Measurements from ENCODE around the gene IL21.
"Not testable (repeated sequence)": the region's sequence is repeated elsewhere in the genome, so short reads cannot be mapped to it uniquely, and the experiment has no call there.

IL21 gene

DNA sequence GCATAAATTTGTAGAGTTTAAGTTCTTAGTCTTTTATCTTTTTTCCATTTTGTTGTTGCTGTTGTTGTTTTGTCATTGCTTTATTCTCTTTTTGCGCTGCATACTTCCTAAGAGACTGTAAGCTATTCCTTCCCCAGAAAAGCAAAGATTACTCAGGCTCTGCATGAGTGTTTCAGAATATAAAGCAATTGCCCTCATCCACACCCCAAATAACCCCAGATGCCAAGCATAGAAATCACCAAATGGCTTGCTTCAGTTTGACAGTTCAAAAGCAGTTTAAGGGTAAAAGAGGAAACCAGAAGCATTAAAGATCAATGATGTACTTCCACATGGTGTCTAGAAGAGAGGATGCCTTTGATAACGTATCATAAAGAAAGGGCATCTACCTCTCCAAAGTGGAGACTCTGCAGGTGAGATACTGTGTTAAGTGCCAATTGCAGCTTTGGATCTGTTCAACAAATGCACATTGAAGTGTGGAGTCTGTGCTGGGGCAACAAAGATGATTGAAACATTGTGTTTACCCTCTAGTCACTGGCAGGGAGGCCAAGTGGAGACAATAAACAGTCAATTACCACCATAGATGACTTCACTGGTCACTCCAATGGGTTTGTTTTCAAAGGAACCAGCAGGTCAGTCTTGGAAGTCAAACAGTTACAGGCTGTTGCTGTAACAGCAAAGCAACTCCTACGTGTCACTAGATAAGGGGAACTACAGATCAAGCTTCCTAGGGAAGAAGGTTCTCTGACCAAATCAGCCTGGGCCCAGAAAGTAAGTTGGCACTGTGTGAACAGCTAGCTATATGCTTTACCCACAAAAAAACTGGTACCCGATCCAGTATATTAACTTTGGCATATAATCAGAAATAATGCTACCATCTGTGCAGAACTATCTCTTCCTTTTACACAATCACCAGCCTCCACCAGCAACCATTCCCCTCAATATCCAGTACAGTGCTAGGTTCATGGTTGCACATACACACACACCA is 40.6 kb upstream of the IL21 start:
- H3K27me3 ChIP-seq = no peaks in the 10 kb centered on the region
- H4K20me1 ChIP-seq = no peaks in the 10 kb centered on the region
- no peak overlapping the region for H3K27ac ChIP-seq
- no peaks in the 10 kb centered on the region for H3K4me1 ChIP-seq
- no peak for TF ChIP-seq Cebpa-rat (IDR thresholded peaks at IDR 0.05)
- no peak overlapping the region for H3K9ac ChIP-seq
- no peaks in the 10 kb centered on the region for H3K36me3 ChIP-seq
- H3K4me3 ChIP-seq = no peak overlapping the region
- H3K4me2 ChIP-seq = no peak overlapping the region
- peaks cover 7% of the 10 kb centered on the region for H3K9me3 ChIP-seq

DNA sequence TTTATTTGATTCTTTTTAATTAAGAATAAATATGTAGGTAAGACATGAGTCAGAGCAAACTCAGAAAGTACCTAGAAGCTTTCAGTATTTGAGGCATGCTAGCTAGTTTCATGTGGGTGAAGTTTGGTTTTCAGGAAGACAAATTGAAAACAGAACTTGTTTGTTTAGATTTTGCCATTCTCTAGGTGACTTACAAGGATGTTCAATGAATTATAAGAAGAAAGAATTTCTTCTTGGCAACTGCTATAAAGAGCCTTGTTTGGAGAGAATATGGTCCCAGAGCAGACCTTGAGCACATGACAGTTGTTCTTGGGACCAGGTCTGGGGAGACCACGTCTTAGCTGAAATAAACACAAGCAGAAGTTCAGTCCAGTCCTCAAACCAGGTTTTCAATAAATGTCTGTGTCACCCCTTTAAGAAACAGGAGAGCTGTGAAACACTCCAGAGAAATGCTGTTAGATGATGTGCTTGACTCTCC is 38.0 kb upstream of the IL21 start:
- Histone ChIP-seq H3K4me3 (no peak overlapping the region), H3K36me3 (no peaks in the 10 kb centered on the region), H3K4me1 (no peaks in the 10 kb centered on the region), H4K20me1 (no peaks in the 10 kb centered on the region), H3K27me3 (no peaks in the 10 kb centered on the region), H3K27ac (no peak overlapping the region), H3K9me3 (peaks cover 7% of the 10 kb centered on the region), H3K9ac (no peak overlapping the region), H3K4me2 (no peak overlapping the region)
- no peak for TF ChIP-seq Cebpa-rat (IDR thresholded peaks at IDR 0.05)

DNA sequence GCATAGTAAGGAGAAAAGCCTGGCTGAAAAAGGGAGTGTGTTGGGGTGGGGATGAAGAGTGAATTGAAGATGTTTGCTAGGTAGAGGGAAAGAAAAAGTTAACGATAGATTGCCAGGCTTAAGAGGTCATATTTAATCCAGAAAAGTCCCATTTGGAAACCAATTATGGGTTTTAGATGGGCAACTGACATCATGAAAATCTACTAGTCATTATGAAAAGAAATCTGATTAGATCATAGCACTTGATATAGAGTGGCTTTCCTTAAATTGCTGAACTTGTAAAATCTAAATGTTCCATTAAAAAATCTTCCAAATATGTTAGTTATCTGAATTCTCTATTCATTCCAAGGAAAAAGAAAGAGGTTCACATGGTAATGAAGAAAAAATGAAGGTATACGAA is 37.5 kb upstream of the IL21 start:
- no peak overlapping the region for H3K4me2 ChIP-seq
- H3K36me3 ChIP-seq = no peaks in the 10 kb centered on the region
- H3K27ac ChIP-seq = no peak overlapping the region
- no peak for TF ChIP-seq Cebpa-rat (IDR thresholded peaks at IDR 0.05)
- no peak overlapping the region for H3K9ac ChIP-seq
- no peaks in the 10 kb centered on the region for H4K20me1 ChIP-seq
- no peak overlapping the region for H3K4me3 ChIP-seq
- no peaks in the 10 kb centered on the region for H3K4me1 ChIP-seq
- no peaks in the 10 kb centered on the region for H3K27me3 ChIP-seq
- H3K9me3 ChIP-seq = peaks cover 7% of the 10 kb centered on the region

DNA sequence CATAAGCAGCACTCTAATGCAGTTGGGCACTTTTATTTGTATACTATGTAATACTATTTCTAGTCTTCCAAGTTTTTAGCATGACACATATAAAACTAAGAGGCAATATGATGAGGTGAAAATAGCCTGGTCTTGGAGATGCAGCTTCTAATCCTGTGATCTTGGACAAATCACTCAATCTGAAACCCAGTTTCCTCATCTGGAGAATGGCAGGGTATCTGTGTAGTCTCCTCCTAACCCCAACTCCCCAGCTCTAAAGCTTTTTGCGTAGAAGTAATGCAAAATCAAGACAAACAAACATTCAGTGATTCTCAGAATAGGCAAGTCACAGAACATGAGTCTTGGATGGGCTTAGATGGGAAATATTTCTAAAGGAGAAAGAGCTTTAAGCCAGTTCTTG is 36.7 kb upstream of the IL21 start:
- H3K27me3 ChIP-seq = no peaks in the 10 kb centered on the region
- no peak overlapping the region for H3K9ac ChIP-seq
- TF ChIP-seq Cebpa-rat (IDR thresholded peaks at IDR 0.05) = no peak
- no peak overlapping the region for H3K4me2 ChIP-seq
- H3K9me3 ChIP-seq = peaks cover 7% of the 10 kb centered on the region
- no peak overlapping the region for H3K4me3 ChIP-seq
- no peaks in the 10 kb centered on the region for H4K20me1 ChIP-seq
- no peaks in the 10 kb centered on the region for H3K4me1 ChIP-seq
- no peaks in the 10 kb centered on the region for H3K36me3 ChIP-seq
- no peak overlapping the region for H3K27ac ChIP-seq

DNA sequence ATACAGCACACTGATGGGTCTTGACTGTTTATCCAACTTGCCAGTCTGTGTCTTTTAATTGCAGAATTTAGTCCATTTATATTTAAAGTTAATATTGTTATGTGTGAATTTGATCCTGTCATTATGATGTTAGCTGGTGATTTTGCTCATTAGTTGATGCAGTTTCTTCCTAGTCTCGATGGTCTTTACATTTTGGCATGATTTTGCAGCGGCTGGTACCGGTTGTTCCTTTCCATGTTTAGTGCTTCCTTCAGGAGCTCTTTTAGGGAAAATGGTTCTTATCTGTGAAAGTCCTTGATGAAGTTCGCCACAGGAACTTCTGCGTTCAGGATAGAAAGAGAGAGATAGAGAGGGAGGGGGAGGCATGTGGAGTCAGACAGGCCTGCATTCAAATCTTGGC is 35.7 kb upstream of the IL21 start:
- not testable (repeated sequence) for H3K36me3 ChIP-seq, H3K27ac ChIP-seq, H3K4me1 ChIP-seq, H3K9me3 ChIP-seq, H3K27me3 ChIP-seq, H3K9ac ChIP-seq, H4K20me1 ChIP-seq, H3K4me2 ChIP-seq, H3K4me3 ChIP-seq

DNA sequence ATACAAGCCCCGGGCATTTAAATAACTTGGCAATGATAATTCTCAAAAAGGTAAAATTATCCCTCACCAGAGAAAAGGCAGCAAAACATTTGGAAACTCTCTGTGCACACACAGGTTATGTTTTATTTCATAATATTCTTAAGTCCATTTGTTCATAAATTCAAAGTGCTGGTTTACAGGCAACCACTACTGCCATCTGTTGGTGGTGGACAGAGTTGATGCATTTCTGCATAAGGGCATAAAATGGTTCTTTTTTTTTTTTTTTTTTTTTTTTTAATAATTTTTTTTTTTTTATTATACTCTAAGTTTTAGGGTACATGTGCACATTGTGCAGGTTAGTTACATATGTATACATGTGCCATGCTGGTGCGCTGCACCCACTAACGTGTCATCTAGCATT is 31.5 kb upstream of the IL21 start:
- no peak overlapping the region for H3K4me2 ChIP-seq
- H3K27ac ChIP-seq = no peak overlapping the region
- H3K27me3 ChIP-seq = no peaks in the 10 kb centered on the region
- no peak overlapping the region for H3K4me3 ChIP-seq
- no peaks in the 10 kb centered on the region for H4K20me1 ChIP-seq
- no peak for TF ChIP-seq Cebpa-rat (IDR thresholded peaks at IDR 0.05)
- no peak overlapping the region for H3K9ac ChIP-seq
- no peaks in the 10 kb centered on the region for H3K36me3 ChIP-seq
- H3K4me1 ChIP-seq = no peaks in the 10 kb centered on the region
- H3K9me3 ChIP-seq = peaks cover 7% of the 10 kb centered on the region

DNA sequence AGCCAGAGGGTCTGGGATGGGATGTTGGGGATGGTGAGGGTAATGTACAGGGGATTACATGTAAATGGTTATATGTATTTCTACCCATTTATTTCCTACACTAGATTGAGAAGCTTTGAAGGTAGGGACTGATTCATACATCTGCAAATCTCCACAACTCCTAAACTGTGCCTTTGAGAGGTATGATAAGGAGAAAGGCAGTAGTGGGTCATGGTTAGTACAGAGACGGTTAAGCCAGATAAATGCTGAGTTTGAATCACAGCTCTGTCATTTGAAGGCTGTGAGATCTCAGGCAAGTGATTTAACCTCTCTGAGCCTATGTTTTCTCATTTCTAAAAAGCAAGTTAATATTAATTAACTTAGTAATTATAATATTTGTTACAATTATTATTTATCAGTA is 29.3 kb upstream of the IL21 start:
- H4K20me1 ChIP-seq = no peaks in the 10 kb centered on the region
- H3K4me3 ChIP-seq = no peak overlapping the region
- no peaks in the 10 kb centered on the region for H3K36me3 ChIP-seq
- no peak overlapping the region for H3K4me2 ChIP-seq
- H3K9me3 ChIP-seq = no peaks in the 10 kb centered on the region
- H3K27me3 ChIP-seq = no peaks in the 10 kb centered on the region
- no peaks in the 10 kb centered on the region for H3K4me1 ChIP-seq
- H3K9ac ChIP-seq = no peak overlapping the region
- TF ChIP-seq Cebpa-rat (IDR thresholded peaks at IDR 0.05) = no peak
- H3K27ac ChIP-seq = no peak overlapping the region

DNA sequence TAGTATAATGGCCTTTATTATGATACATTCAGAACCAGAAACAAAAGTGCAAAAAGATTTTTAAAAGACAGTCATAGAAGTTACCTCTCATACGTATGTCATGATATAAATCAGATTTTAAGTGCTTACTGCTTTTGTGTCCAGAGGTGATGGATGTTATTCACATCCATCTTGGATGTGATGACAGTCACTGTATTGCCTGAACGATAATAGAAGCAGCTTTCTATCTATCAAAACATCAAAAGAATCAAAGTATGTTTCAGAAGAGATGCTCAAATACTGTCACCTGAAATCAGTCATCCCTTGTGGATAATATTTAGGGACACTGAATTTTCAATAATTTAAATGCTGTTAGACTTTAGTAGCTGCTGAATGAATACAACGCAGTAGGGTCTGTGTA is 26.8 kb upstream of the IL21 start:
- Histone ChIP-seq H3K9ac (no peak overlapping the region), H3K27ac (no peak overlapping the region), H3K4me3 (no peak overlapping the region), H3K27me3 (no peaks in the 10 kb centered on the region), H4K20me1 (no peaks in the 10 kb centered on the region), H3K4me1 (no peaks in the 10 kb centered on the region), H3K9me3 (no peaks in the 10 kb centered on the region), H3K36me3 (no peaks in the 10 kb centered on the region), H3K4me2 (no peak overlapping the region)
- no peak for TF ChIP-seq Cebpa-rat (IDR thresholded peaks at IDR 0.05)

DNA sequence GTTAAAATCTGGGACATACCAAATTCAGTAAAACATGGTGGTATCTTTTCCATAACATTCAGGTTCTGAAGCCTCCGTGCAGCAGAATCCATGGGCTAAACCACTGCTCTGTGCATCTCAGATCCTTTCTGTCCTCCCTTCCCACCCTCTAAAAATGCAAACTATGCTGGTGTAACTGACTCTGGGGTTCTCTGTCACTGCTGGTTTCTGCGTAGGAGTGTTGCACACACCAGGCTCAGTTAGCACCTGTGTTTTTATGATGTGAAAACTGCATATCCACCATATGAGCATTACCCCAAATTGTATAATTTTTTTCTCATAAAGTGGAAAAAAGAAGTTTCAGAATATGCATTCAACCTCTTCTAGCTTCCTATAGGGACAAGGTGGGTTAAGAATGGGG is 22.4 kb upstream of the IL21 start:
- Histone ChIP-seq H3K27ac (no peak overlapping the region), H3K9ac (no peak overlapping the region), H4K20me1 (no peaks in the 10 kb centered on the region), H3K4me2 (no peak overlapping the region), H3K27me3 (no peaks in the 10 kb centered on the region), H3K9me3 (no peaks in the 10 kb centered on the region), H3K4me3 (no peak overlapping the region), H3K4me1 (no peaks in the 10 kb centered on the region), H3K36me3 (no peaks in the 10 kb centered on the region)
- TF ChIP-seq Cebpa-rat (IDR thresholded peaks at IDR 0.05) = no peak

DNA sequence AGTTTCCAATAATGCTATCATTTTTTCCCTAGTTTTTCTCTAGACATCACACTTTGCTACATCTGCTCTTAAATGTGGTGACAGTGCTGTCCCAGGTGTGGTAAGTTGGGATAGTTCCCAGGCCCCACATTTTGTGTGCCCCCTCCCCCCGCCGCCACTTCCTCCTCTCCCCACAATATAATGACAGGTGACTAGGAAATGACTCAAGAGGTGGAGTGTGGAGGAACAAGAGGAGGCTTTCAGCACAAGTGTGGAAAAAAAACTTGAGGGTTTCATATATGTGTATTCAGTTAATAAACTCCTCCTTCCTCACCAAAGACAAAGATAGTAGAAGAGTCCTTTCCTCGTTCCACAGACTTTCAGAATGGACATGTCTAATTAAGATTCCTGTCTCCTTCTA is 18.3 kb upstream of the IL21 start:
- Histone ChIP-seq H3K36me3 (no peaks in the 10 kb centered on the region), H3K9ac (no peak overlapping the region), H4K20me1 (no peaks in the 10 kb centered on the region), H3K27ac (no peak overlapping the region), H3K27me3 (no peaks in the 10 kb centered on the region), H3K9me3 (no peaks in the 10 kb centered on the region), H3K4me1 (no peaks in the 10 kb centered on the region), H3K4me3 (no peak overlapping the region), H3K4me2 (no peak overlapping the region)
- TF ChIP-seq Cebpa-rat (IDR thresholded peaks at IDR 0.05) = no peak
